Neural crest cell (in vitro differentiated cells): ENCODE results near the gene PAX9. TPM values are rescaled to one million over a fixed set of nuclear protein-coding genes. Genes with fewer than 3 reads are reported as not detected.

Source experiments
- DNase-seq: peaks from one replicate; pipeline ENCODE4 v3.0.0; 2021; ENCODE audit warnings: low read depth, mixed read lengths, low spot score
- H3K27ac Mint-ChIP-seq: one replicate; pipeline ENCODE4 v1.8.0; 2021; ENCODE audit warnings: mild to moderate bottlenecking, mixed read lengths; ENCODE audit not compliant: unreplicated experiment
- H3K27me3 Mint-ChIP-seq: 2 replicates; pipeline ENCODE4 v1.8.0; 2021; ENCODE audit warnings: low read depth, mild to moderate bottlenecking, mixed read lengths
- H3K36me3 Mint-ChIP-seq: 2 replicates; pipeline ENCODE4 v1.8.0; 2021; ENCODE audit warnings: low read depth, mild to moderate bottlenecking, mixed read lengths
- H3K4me1 Mint-ChIP-seq: 2 replicates; pipeline ENCODE4 v1.8.0; 2021; ENCODE audit warnings: mixed read lengths
- H3K4me3 Mint-ChIP-seq: one replicate; pipeline ENCODE4 v1.8.0; 2021; ENCODE audit warnings: mild to moderate bottlenecking, mixed read lengths
- H3K9me3 Mint-ChIP-seq: 2 replicates; pipeline ENCODE4 v1.8.0; 2021; ENCODE audit warnings: mixed read lengths
- CTCF ChIP-seq: fragments of 200-600 bp; sonication (generic); conservative IDR thresholded peaks from 2 replicates; pipeline ENCODE4 v1.5.0; 2021; ENCODE audit warnings: antibody characterized with exemption, mild to moderate bottlenecking
- long read RNA-seq: library from polyadenylated mRNA; unstranded; transcript quantifications from one replicate; pipeline ENCODE4 v2.0.0, GENCODE V29; 2020
- total RNA-seq: library from RNA; stranded (reverse); gene quantifications from 2 replicates; pipeline ENCODE4 v1.2.1, GENCODE V29; 2021

Gene PAX9
- total RNA-seq, result not detected in 2 replicates
- long read RNA-seq, result 0 reads

- Mint-ChIP-seq H3K36me3 (no peaks in the 10 kb centered on the region), H3K4me1 (peaks cover 33% of the 10 kb centered on the region), H3K9me3 (no peaks in the 10 kb centered on the region), H3K27ac (no peak within 1 kb of the TSS), H3K27me3 (peaks cover 99% of the 10 kb centered on the region), H3K4me3 (peak within 1 kb of the TSS; percentile 87)
- no peak for TF ChIP-seq CTCF
- DNase-seq, result peak; percentile 72
These were observed at the start of gene PAX9 for GRCh38 chr14:36661506-36662257. Gene PAX9, plus strand, starts transcription at chr14:36661860. Its CDS starts 230 bp downstream, at chr14:36662090.

GRCh38 chr14:36617824-36618223 lies 43.8 kb upstream of the PAX9 start:
- Mint-ChIP-seq H3K9me3 (peaks cover 3% of the 10 kb centered on the region), H3K4me3 (no peak overlapping the region), H3K27me3 (peaks cover 90% of the 10 kb centered on the region), H3K27ac (no peak overlapping the region), H3K36me3 (no peaks in the 10 kb centered on the region), H3K4me1 (no peaks in the 10 kb centered on the region)
- TF ChIP-seq CTCF, result no peak
- DNase-seq, result no peak

DNA sequence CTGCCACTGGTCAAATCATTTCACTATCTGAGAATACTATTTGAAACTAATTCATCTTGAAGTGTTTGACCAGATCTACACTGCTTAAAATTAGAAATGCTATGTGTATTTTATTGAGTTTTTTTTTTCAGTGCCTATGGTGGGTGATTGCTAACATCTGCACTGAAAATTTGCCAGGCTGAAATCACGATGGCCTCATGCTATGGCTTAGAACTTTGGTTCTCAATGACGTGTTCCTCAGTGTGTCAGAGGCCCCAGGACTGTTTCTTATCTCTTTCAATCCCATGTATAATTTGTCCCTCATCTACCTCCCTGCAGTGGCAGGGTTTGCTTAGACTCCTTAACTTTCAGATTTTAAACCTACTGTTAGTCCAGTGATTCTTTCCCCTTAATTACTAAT lies 43.0 kb upstream of the PAX9 start:
- no peaks in the 10 kb centered on the region for H3K36me3 Mint-ChIP-seq
- peaks cover 87% of the 10 kb centered on the region for H3K27me3 Mint-ChIP-seq
- no peak for DNase-seq
- H3K4me3 Mint-ChIP-seq, result no peak overlapping the region
- no peak for TF ChIP-seq CTCF
- peaks cover 3% of the 10 kb centered on the region for H3K9me3 Mint-ChIP-seq
- no peaks in the 10 kb centered on the region for H3K4me1 Mint-ChIP-seq
- H3K27ac Mint-ChIP-seq, result no peak overlapping the region

GRCh38 chr14:36619131-36619530 lies 42.5 kb upstream of the PAX9 start:
- H3K27me3 Mint-ChIP-seq, result peaks cover 84% of the 10 kb centered on the region

GRCh38 chr14:36619853-36620252 lies 41.8 kb upstream of the PAX9 start:
- Mint-ChIP-seq H3K4me3 (no peak overlapping the region), H3K36me3 (no peaks in the 10 kb centered on the region), H3K9me3 (peaks cover 3% of the 10 kb centered on the region), H3K27me3 (peaks cover 83% of the 10 kb centered on the region), H3K4me1 (no peaks in the 10 kb centered on the region), H3K27ac (no peak overlapping the region)
- no peak for DNase-seq
- TF ChIP-seq CTCF, result no peak

More at GRCh38 chr14:36619131-36619530, 42.5 kb upstream of the PAX9 start:
- Mint-ChIP-seq H3K4me3 (no peak overlapping the region), H3K27ac (no peak overlapping the region), H3K4me1 (no peaks in the 10 kb centered on the region), H3K36me3 (no peaks in the 10 kb centered on the region), H3K9me3 (peaks cover 3% of the 10 kb centered on the region)
- no peak for TF ChIP-seq CTCF
- DNase-seq, result no peak
